Measurements from ENCODE around the gene DOK7. TPM values are rescaled to one million over a fixed set of nuclear protein-coding genes. Genes with fewer than 3 reads are reported as not detected.

DOK7 gene, protein sequence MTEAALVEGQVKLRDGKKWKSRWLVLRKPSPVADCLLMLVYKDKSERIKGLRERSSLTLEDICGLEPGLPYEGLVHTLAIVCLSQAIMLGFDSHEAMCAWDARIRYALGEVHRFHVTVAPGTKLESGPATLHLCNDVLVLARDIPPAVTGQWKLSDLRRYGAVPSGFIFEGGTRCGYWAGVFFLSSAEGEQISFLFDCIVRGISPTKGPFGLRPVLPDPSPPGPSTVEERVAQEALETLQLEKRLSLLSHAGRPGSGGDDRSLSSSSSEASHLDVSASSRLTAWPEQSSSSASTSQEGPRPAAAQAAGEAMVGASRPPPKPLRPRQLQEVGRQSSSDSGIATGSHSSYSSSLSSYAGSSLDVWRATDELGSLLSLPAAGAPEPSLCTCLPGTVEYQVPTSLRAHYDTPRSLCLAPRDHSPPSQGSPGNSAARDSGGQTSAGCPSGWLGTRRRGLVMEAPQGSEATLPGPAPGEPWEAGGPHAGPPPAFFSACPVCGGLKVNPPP
- total RNA-seq = 0.99 TPM

DNA sequence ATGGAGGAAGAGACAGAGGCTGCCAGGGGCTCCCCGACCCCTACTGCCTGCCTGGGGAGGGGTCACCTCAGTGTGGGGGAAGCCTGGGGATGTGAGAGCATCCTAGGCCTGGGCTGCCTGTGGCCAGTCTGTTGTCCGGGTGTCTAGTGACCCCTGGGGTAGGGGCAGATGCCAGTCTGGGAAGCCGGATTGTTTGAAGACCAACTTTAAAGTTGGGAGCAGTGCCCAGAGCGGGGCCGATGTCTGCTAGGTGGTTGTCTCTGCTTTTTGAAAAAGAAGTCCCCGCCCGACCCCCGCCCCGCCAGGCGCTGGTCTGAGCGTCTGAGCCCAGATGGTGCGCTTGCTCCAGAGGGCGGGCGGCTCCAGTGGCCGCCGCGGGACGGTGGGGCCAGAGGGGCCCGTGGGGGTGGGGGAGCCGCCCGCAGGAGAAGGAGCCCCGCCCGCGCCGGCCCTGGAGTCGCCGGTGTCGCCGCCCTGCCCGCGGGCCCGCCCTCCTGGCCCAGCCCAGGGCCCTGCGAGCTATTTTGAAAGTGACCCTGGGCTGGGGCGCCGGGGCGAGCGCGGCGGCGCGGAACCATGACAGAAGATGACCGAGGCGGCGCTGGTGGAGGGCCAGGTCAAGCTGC, at the start of gene DOK7:
Gene DOK7 (plus strand): TSS at position 517 of the 626 bp plus-strand sequence. CDS start 70 bp downstream, at position 587.
- DNase-seq = no peak

DNA sequence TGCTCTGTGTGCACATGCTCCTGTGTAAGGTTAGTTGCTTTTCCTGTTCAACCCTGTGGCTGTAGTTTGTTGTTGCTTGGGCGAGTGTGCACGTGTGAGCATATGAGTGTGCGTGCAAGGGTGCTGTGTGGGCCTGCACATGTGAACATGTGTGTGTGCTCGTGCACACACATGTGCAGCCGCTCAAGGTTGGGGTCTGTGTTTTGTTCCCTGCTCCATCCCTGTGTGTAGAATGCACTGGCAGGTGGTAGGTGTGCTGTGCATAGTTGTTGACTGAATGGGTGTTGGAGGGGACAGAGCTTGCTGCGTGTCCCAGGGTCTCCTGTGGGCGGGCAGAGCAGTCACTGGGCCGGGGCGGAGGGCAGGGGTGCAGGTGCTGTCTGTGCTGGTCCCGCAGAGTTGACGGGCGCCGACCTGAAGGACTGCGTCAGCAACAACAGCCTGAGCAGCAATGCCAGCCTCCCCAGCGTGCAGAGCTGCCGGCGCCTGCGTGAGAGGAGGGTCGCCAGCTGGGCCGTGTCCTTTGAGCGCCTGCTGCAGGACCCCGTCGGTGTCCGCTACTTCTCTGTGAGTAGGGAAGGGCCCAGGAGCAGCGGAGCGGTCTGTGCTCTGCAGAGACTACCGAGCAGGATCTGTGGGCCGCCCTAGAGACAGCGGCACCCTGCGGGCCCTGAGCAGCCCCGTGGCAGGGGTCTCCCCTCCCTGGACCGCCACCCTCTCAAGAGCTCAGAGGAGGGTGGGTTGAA, 49.3 kb upstream of the DOK7 start:
- DNase-seq = no peak

DNA sequence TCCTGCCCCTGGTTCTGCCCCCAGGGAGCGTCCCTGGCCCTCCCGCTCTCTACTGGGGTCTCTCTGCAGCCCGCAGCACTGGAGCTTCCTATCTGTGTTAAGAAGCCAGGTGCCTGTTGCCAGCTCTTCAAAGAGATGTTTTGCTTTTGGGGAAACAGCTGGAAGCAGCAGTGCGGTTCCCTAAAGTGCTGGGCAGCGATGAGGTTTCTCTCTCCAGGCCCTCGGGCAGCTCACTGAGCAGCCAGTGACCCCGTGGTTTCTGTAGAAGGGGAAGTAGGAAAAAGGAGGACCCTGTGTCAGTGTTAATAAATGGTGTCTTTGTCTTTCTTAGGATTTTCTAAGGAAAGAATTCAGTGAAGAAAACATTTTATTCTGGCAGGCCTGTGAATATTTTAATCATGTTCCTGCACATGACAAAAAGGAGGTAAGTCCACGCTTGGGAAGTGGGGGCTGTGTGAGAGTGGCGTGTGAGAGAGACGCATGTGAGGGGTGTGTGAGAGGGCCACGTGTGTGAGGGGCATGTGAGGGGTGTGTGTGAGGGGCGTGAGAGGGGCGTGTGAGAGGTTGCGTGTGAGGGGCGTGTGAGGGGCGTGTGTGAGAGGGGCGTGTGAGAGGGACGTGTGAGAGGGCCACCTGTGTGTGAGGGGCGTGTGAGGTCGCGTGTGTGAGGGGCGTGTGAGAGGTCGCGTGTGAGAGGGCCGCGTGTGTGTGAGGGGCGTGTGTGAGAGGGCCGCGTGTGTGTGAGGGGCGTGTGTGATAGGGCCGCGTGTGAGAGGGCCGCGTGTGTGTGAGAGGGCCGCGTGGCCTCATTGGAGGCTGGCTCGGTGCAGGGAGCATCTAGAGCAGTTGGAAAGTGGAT, 48.5 kb upstream of the DOK7 start:
- peak; percentile 20 for DNase-seq

DNA sequence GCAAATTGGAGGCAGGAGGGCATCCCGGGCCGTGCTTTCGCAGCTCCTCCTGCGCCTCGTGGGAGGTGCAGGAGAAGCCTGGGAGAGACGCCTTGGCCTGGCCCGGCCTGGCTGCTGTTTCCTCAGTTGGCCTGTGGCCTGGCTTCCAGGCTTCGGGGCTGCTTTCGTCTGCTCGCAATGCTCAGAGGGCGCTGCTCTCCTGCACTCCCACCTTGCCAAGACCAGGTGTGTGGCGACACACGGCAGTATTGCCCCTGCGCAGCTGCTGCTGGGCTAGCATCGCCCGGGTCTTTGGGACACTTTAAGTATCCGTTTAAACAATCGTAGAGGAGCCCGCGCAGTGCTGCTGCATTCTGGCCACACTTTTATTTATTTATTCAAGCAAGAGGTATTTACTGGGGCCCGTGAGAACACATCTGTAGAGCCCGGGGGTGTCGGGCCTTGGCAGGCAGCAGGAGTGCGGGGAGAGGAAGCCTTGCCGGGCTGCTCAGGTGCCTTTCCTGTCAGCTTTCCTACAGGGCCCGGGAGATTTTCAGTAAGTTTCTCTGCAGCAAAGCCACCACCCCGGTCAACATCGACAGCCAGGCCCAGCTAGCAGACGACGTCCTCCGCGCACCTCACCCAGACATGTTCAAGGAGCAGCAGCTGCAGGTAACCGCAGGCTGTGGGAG, 47.5 kb upstream of the DOK7 start:
- DNase-seq = no peak

DNA sequence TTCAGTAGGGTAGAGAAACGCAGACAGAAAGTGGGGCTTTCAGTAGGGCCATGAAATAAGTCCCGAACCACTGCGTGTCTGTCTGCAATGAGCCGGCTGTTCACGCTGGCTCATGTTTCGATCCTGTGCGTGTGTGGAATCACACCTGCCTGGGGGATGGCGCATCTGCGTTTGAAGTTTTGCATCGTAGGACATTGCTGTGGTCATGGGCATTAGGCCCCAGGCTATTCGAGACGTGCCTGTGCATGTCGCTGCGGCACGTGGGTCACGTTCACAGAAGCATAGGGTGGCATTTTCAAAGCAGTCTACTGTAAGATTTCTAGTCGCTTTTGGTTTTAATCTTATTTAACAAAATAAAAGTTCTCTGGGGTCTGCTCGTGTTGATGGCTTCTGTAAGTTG, 46.8 kb upstream of the DOK7 start:
- no peak for DNase-seq

DNA sequence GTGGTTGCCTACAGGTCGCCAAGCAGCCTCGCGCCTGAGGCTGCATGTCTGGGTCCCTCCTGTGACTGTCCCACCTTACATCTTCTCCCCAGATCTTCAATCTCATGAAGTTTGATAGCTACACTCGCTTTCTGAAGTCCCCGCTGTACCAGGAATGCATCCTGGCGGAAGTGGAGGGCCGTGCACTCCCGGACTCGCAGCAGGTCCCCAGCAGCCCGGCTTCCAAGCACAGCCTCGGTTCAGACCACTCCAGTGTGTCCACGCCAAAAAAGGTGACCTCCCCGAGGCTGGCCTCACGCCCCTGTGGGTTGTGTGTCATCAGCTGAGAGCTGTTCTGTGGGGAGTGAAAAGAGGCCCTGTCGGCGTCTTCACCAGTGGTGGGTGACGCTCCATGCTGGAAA, 46.3 kb upstream of the DOK7 start:
- DNase-seq = no peak

DNA sequence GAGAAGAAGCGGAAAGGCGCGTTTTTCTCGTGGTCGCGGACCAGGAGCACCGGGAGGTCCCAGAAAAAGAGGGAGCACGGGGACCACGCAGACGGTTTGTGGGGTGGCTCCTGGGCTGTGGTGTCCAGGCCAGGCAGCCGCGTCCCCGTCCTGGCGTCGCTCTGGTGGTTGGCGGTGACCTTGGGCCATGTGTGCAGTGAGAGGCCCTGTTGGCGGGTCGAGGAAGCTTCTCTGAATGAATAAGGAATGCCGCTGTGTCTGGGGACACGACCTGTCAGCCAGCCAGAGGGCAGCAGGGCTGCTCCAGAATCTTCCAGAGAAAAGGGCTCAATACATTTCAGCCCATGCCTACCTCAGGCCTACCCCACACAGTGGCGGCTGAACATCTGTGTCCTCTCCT, 45.7 kb upstream of the DOK7 start:
- no peak for DNase-seq

DNA sequence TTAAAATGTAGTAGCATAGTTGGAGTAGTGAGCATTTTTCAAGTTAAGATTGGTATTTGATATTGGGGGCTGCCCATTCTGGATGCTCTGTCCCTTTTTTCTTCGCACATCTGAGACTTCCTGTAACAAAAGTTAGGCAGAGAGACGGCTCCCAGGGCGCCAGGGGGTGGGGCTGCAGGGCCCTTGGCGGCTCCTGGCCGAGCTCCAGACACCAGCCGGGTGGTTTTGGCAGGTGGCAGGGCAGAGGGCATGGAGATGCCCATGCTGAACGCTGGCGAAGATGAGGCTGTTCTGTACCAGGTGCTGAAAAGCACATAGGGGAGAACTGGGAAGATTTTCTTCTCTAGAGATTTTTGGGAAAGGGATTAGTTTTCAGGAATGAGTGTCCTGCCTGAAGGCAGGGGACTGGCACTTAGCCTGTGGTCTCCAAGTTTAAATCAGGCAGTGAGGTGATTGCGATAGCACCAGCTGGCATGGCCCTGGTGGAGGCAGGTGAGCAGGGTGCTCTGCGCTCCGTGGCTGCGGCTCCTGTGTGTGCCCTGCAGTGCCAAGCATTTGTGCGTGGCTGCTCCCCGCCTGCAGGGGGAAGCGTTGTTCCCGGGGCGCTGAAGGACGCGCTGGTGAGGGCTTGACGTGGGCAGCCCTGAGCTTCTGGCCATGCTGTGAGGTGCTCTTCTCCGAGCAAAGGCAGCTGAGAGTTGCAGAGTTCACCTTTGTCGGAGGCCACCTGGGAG, 44.9 kb upstream of the DOK7 start:
- no peak for DNase-seq

DNA sequence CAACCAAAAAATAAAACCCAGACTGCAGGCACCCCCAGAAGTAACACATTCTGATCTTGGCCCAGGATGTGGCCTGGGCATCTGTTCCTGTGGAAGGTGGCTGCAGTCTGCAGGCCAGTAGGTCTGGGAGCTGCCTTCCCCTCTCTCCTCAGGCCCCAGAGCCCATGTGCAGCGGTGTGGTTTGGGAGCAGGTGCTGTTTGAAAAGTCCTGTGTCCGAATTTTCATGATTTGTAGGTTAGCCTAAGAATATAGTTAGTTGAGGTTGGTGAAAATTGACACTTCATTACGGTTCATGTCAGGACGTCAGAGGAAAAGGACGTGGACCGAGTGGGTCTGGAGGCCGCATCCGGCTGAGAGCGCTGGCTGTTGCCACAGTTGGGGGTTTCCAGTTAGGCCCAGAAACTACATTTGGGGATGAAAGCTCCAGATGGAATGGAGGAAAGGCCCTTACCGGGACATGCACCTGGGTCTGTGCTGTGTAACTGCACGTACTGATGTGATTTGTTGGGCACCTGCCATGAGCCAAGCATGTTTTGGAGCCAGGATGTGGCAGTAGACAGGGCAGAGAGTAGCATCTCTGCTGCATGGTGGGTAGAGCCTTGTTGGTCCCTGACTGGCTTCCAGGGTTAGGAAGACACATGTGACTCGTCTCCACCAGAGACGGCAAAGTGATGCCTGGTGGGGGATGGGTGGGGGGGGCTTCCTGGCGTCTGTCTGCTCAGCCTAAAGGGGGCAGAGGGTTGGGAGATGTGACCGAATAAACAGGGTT, 43.1 kb upstream of the DOK7 start:
- no peak for DNase-seq

DNA sequence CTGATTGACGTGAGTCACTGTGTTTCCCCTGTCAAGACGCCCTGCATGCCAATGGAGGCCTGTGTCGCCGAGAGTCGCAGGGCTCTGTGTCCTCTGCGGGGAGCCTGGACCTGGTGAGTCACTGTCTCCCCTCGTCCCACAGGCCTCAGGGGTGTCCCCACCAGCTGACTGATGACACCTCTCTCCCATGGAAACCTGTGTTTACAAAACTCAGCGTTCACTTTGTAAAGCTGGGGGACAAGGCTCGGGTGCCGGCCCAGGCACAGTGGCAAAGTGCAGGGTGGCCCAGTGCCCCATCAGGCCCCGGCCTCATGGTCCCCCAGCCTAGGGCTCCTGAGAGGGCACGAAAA, 42.5 kb upstream of the DOK7 start:
- no peak for DNase-seq

DNA sequence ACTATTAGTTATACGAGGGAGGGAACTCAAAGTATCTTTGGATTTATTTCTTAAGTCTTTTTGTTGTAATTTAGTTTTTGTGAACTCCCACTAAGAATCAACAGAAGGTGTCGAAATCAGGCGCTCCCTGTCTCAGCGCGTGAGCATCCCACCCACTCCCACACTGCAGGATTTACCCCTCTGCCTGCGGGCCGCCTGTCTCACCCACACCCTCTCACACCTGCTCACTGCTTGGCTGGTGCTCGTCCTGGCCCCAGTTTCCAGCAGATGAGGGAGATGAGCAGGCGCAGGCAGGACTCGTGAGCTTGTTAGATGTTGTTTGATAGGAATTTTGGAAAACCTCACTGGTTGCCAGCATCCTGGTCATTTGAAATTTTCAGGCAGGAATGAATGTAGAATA, 42.1 kb upstream of the DOK7 start:
- DNase-seq = no peak

DNA sequence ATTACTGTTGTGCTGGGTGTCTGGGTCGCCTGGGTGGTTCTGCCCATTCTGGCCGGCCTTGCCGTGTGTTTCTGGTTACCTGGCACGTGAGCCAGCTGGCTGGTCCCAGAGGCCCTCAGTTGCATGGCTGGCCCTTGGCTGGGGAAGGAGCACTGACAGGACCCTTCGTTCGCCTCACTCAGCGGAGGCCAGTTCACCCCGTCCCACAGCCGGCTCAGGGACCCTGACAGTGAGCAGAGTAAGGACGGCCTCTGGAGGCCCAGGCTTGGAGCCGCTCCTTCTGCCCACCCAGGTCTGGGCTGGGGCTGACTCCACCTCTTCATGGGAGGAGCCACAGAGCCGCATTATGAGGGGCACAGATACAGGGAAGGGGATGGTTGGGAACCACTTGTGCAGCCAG, 41.6 kb upstream of the DOK7 start:
- no peak for DNase-seq

DNA sequence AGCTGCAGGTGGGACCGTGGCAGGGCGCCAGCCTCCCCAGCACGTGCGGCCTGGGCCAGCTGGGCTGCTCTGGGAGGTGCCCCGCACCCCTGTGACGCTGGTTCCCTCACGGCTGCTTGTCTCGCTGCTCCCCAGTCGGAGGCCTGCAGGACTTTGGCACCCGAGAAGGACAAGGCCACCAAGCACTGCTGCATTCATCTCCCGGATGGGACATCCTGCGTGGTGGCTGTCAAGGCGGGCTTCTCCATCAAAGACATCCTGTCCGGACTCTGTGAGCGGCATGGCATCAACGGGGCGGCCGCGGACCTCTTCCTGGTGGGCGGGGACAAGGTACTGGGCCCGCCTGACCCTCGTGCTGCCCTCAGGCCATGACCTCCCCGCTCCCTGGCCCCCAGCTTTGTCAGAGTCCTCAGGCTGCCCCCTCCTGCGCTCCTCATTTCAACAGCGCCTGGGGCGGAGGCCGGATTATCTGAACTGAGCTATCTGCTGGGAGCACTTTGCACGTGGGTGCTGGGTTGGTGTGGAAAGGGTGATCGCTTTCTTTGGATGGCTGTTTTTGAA, 40.8 kb upstream of the DOK7 start:
- no peak for DNase-seq

DNA sequence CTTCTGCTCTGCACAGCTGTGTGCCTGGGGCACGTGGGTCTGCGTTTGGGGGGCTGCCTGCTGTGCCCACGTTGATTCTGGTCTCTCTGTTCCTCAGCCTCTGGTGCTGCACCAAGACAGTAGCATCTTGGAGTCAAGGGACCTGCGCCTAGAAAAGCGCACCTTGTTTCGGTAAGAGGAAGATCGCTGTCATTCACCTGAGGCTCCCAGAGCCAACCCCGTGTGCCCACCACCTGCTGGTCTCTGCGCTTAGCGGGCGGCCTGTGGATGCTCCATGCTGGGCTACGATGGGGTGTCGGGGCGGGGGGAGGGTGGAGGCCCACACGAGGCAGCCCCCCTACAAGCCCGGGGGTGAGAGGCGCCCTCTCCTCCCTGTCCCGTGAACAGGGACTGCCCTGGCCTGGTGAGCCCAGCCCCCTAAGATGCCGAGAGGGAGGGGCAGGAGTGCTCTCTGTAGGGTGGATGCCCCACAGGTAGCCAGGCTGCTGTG, 40.3 kb upstream of the DOK7 start:
- no peak for DNase-seq

DNA sequence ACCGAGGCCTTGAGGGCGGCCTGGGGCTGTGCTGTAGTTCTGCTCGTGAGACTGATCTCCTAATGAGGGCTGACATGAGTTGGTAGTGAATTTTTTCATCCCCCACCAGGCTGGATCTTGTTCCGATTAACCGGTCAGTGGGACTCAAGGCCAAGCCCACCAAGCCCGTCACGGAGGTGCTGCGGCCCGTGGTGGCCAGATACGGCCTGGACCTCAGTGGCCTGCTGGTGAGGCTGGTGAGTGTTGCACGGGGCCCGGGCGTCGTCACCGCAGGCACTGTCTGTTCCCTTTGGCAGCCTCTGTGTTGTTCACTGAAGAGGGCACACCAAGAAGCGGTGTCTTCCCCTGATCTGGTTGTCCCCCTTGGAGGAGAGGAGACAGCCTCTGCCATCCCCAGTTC, 39.7 kb upstream of the DOK7 start:
- DNase-seq = no peak

DNA sequence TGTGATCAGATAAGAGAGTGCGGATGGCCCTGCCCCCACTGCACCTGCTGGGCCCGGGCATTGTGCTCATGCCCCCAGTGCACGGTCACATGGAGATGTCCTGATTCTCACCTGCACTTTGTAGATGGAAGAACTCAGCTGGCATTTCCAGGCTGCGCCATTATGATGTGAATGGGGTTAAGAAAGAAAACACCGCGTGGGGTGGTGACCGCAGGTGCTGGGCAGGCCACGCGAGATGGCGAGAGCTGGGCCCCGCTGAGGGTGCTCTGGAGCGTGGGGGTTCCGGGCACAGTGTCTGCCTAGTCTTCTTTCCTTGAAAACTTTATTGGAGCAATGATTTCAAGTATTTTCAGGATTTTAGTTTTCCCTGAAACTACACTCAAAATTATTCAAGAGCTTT, 39.2 kb upstream of the DOK7 start:
- DNase-seq = no peak

DNA sequence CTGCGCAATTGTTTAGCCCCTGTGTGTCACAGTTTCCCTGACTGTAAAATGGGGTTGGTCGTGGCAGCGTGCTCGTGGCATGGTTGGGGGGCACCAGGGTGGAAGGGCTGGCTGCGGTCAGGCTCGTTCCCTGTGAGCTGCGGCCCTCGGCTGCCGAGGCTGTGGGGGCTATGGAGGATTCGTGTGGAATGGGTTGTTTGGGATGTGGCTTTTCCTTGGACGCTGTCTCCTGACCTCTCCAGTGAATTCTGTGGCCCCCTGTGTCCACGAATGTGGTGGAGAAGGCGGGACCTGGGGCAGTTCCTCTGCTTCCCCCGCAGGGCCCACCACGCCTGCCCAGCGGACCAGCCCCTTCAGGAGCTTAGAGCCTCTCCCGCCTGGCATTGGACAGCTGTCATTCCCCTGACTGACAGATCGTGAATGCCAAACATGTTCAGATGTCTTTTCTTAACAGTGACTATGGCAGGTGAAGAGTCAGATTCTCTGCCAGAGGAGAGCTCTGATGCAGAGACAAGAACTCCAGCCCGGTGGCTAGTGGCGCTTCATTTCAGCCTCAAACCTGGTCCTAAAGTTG, 38.5 kb upstream of the DOK7 start:
- no peak for DNase-seq

DNA sequence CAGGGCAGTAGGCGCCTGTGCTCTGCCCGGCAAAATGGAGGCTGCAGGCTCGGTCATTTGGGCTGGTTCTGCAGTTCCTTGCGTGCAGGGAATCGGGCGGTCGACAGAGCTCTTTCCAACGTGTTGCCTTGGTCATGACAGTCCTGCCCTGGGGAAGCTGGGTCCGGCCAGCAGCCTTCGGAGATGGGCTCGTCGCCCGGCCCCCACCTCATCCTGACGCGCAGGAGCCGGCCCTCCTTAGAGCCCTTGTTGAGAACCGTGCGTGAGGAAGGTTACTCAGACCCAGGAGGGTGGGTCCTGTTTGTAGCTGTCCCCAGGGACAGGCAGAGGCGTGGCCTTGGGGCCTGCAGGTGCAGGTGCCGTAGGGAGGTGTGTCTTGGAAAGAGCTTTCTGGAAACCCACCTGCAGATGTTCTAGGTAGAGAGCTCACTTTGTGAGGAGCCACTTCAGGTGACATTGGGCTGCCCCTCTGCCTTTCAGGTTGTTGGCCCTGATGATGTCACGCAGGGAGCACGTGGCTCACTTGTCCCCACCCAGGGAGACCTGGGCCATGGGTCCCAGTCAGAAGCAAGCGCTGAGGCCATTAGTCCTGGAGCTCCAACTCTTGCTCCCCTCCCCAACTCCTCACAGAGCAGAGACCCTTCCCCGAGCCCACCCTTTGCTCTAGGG, 36.5 kb upstream of the DOK7 start:
- no peak for DNase-seq

DNA sequence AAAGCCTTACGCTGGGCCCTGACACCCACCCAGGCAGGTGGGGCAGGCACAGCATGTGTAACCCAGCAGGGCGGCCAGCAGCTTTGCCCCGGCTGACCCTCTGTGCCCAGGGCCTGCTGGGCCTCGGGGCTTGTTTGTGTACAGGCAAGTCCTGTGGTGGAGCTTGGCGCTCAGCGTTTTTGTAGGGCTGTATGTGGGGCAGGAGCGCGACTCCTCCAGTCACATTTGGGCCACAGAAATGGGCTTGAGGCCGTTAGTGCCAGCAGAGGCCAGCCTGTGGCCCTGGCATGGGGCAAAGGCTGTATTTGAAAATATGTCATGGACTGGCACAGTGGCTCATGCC, 36.0 kb upstream of the DOK7 start:
- DNase-seq = no peak
